Trophoblast cell (in vitro differentiated cells and primary cell): ENCODE measurements around the gene TNFRSF21.

Source experiments
- DNase-seq, 2 donors: peaks; one replicate each; pipeline ENCODE4 v3.0.0-alpha.2; 2016
- H2AFZ ChIP-seq: 2 replicates; pipeline ENCODE4 v1.6.1; 2013; ENCODE audit warnings: low read length, moderate library complexity, mild to moderate bottlenecking; ENCODE audit not compliant: insufficient read depth, poor library complexity
- H2AK5ac ChIP-seq: 2 replicates; pipeline ENCODE4 v1.6.1; 2013; ENCODE audit warnings: mild to moderate bottlenecking, low read length
- H2BK120ac ChIP-seq: 2 replicates; pipeline ENCODE4 v1.6.1; 2013; ENCODE audit warnings: low read length, mild to moderate bottlenecking, moderate library complexity; ENCODE audit not compliant: insufficient read depth, poor library complexity
- H2BK12ac ChIP-seq: 2 replicates; pipeline ENCODE4 v1.6.1; 2013; ENCODE audit warnings: mild to moderate bottlenecking, low read length, moderate library complexity
- H2BK5ac ChIP-seq: 2 replicates; pipeline ENCODE4 v1.6.1; 2013; ENCODE audit warnings: low read length, low read depth, moderate library complexity, mild to moderate bottlenecking; ENCODE audit not compliant: poor library complexity
- H3K14ac ChIP-seq: 2 replicates; pipeline ENCODE4 v1.6.1; 2013; ENCODE audit warnings: mild to moderate bottlenecking, low read length
- H3K18ac ChIP-seq: 2 replicates; pipeline ENCODE4 v1.6.1; 2013; ENCODE audit warnings: mild to moderate bottlenecking, low read length
- H3K23ac ChIP-seq: 2 replicates; pipeline ENCODE4 v1.6.1; 2013; ENCODE audit warnings: low read length
- H3K27ac ChIP-seq: 2 replicates; pipeline ENCODE4 v1.5.1; 2013; ENCODE audit warnings: low read depth, mild to moderate bottlenecking, inconsistent platforms, low read length, moderate library complexity
- H3K27me3 ChIP-seq: 2 replicates; pipeline ENCODE4 v1.6.1; 2013; ENCODE audit warnings: inconsistent platforms, mild to moderate bottlenecking, low read length, moderate library complexity; ENCODE audit not compliant: insufficient read depth
- H3K36me3 ChIP-seq, 2 experiments: 1 replicate in 1 of 2; 2 replicates in 1 of 2; pipeline ENCODE4 v1.6.1; 2013; ENCODE audit warnings: low read length in 2 of 2, mild to moderate bottlenecking in 2 of 2, moderate library complexity in 1 of 2; ENCODE audit not compliant: insufficient read depth in 2 of 2, control insufficient read depth in 1 of 2
- H3K4ac ChIP-seq: 2 replicates; pipeline ENCODE4 v1.6.1; 2013; ENCODE audit warnings: low read depth, mild to moderate bottlenecking, low read length, moderate library complexity
- H3K4me1 ChIP-seq, 2 experiments: 1 replicate in 1 of 2; 2 replicates in 1 of 2; pipeline ENCODE4 v1.6.1; 2013; ENCODE audit warnings: low read length in 2 of 2, mild to moderate bottlenecking in 2 of 2, moderate library complexity in 1 of 2; ENCODE audit not compliant: insufficient read depth in 2 of 2, control insufficient read depth in 1 of 2
- H3K4me2 ChIP-seq: 2 replicates; pipeline ENCODE4 v1.6.1; 2013; ENCODE audit warnings: inconsistent platforms, mild to moderate bottlenecking, low read length, moderate library complexity
- H3K4me3 ChIP-seq: 2 replicates; pipeline ENCODE4 v1.5.1; 2013; ENCODE audit warnings: mild to moderate bottlenecking, low read depth, low read length, inconsistent platforms
- H3K79me1 ChIP-seq: one replicate; pipeline ENCODE4 v1.6.1; 2013; ENCODE audit warnings: low read length
- H3K79me2 ChIP-seq: 2 replicates; pipeline ENCODE4 v1.6.1; 2013; ENCODE audit warnings: low read length, mild to moderate bottlenecking; ENCODE audit not compliant: control insufficient read depth, insufficient read depth, poor library complexity
- H3K9ac ChIP-seq: 2 replicates; pipeline ENCODE4 v1.6.1; 2013; ENCODE audit warnings: mild to moderate bottlenecking, low read length
- H3K9me3 ChIP-seq: 2 replicates; pipeline ENCODE4 v1.6.1; 2013; ENCODE audit warnings: low read depth, mild to moderate bottlenecking, control low read depth, inconsistent platforms, low read length; ENCODE audit not compliant: insufficient read depth
- H4K12ac ChIP-seq: 2 replicates; pipeline ENCODE4 v1.6.1; 2013; ENCODE audit warnings: low read depth, mild to moderate bottlenecking, low read length, moderate library complexity
- H4K8ac ChIP-seq: 2 replicates; pipeline ENCODE4 v1.6.1; 2013; ENCODE audit warnings: low read depth, mild to moderate bottlenecking, low read length, moderate library complexity
- H4K91ac ChIP-seq: one replicate; pipeline ENCODE4 v1.6.1; 2013; ENCODE audit warnings: low read depth, mild to moderate bottlenecking, low read length, moderate library complexity
- WGBS: extraction: QIAGEN DNeasy Blood & Tissue Kit; methylation state at CpG from one replicate; pipeline ENCODE4 v1.1.7; 2013; ENCODE audit warnings: missing lambda C conversion rate; ENCODE audit not compliant: insufficient read length, insufficient coverage; ENCODE audit errors: extremely low coverage; 5-methylcytosine and 5-hydroxymethylcytosine counted together

Gene TNFRSF21

DNA sequence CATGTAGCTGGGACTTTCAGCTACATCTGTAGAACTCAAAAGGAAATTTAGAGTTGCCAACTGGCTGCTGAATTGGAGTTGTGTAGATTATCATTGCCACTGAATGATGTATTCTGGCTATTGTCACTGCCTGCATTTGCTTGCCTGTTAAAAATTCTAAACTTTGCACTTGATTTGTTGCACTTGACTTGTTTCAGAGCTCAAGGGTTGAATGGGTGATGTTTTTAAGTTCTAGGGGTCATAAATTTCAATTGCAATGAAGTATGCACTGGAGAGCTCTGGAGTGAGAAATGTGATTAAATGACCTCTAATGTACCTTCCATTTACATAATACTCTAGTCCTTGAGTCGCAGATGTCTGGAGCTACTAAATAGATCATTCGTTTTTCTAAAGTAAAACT lies 102.4 kb downstream of the TNFRSF21 start:
- Histone ChIP-seq H3K4me1 (peaks cover 8 to 11% of the 10 kb centered on the region in 2 experiments), H3K36me3 (no peaks in the 10 kb centered on the region), H4K12ac (no peak overlapping the region), H3K4me3 (no peak overlapping the region), H3K27ac (no peak overlapping the region), H3K23ac (no peak overlapping the region), H2AK5ac (no peak overlapping the region), H4K91ac (no peak overlapping the region), H3K4me2 (no peak overlapping the region), H2BK120ac (no peak overlapping the region), H2BK5ac (no peak overlapping the region), H4K8ac (no peak overlapping the region), H2AFZ (no peak overlapping the region), H3K14ac (no peak overlapping the region), H3K9me3 (no peaks in the 10 kb centered on the region), H3K4ac (no peak overlapping the region), H3K79me1 (peaks cover 6% of the 10 kb centered on the region), H3K9ac (no peak overlapping the region), H3K18ac (no peak overlapping the region), H3K27me3 (no peaks in the 10 kb centered on the region), H3K79me2 (no peaks in the 10 kb centered on the region), H2BK12ac (no peak overlapping the region)
- WGBS = no CpG with 5 or more reads among the region's 2 CpGs
- DNase-seq = no peak

GRCh38 chr6:47206626-47207025 lies 103.1 kb downstream of the TNFRSF21 start:
- Histone ChIP-seq H2BK12ac (no peak overlapping the region), H3K79me2 (no peaks in the 10 kb centered on the region), H2AFZ (no peak overlapping the region), H3K4me2 (no peak overlapping the region), H3K79me1 (peaks cover 6% of the 10 kb centered on the region), H3K36me3 (no peaks in the 10 kb centered on the region), H3K27me3 (no peaks in the 10 kb centered on the region), H3K4ac (no peak overlapping the region), H2AK5ac (no peak overlapping the region), H4K12ac (no peak overlapping the region), H4K8ac (no peak overlapping the region), H3K27ac (no peak overlapping the region), H3K9me3 (no peaks in the 10 kb centered on the region), H3K4me3 (no peak overlapping the region), H2BK5ac (no peak overlapping the region), H3K23ac (no peak overlapping the region), H3K14ac (no peak overlapping the region), H3K9ac (no peak overlapping the region), H3K18ac (no peak overlapping the region), H2BK120ac (no peak overlapping the region), H4K91ac (no peak overlapping the region), H3K4me1 (peaks cover 8 to 11% of the 10 kb centered on the region in 2 experiments)
- peak in 1 of 2 donors; percentile 24 for DNase-seq

- Histone ChIP-seq H3K4me3 (no peak overlapping the region), H3K9ac (no peak overlapping the region), H2AFZ (no peak overlapping the region), H4K91ac (peak overlapping the region; percentile 46), H3K4ac (no peak overlapping the region), H3K9me3 (no peaks in the 10 kb centered on the region), H3K14ac (no peak overlapping the region), H3K23ac (no peak overlapping the region), H3K79me2 (no peaks in the 10 kb centered on the region), H3K4me2 (no peak overlapping the region), H3K4me1 (peaks cover 3% of the 10 kb centered on the region in 2 experiments), H3K79me1 (no peaks in the 10 kb centered on the region), H4K8ac (no peak overlapping the region), H2BK5ac (no peak overlapping the region), H3K36me3 (no peaks in the 10 kb centered on the region), H3K27ac (no peak overlapping the region), H3K18ac (no peak overlapping the region), H2AK5ac (no peak overlapping the region), H2BK120ac (peak overlapping the region; percentile 26), H4K12ac (no peak overlapping the region), H2BK12ac (no peak overlapping the region), H3K27me3 (no peaks in the 10 kb centered on the region)
- WGBS = no CpG with 5 or more reads among the region's 2 CpGs
- peak; percentile 71 to 80 for DNase-seq
Observed at GRCh38 chr6:47203938-47204611, 105.6 kb downstream of the TNFRSF21 start.

DNA sequence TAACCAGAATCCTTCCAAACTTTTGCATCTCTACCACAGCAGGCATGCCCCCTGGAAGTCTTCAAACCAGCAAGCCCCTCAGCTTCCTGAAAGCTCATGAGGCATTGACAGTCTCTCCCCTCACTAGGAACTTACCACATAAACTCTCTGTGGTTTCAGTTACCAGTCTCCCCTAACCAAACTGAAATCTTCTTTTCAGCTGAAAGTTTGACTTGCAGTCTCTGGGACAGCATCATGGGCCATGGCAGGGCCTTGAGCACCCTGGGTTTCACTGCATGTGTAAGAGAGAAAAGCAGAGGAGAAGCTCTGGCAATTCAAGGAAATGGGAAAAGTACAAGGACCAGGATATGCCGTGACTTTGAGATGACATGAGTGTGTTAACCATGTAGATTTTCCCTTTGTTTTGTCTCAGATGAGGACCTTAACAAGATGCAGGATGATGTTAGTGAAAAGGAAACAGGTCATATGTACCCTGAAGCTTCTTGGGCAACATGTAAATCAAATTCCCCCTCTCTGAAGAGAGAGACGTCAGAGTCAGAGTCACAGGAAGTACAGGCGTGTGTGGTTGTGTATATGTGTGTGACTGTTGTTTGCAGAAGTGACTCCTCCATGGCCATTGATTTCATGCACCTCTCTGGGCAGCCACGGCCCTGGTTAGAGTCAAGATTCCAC lies 106.3 kb downstream of the TNFRSF21 start:
- Histone ChIP-seq H2AK5ac (no peak overlapping the region), H3K9ac (no peak overlapping the region), H3K4me1 (peaks cover 3% of the 10 kb centered on the region in 2 experiments), H3K9me3 (no peaks in the 10 kb centered on the region), H2BK5ac (no peak overlapping the region), H3K27ac (no peak overlapping the region), H3K4ac (no peak overlapping the region), H2AFZ (no peak overlapping the region), H3K79me1 (peaks cover under 1% of the 10 kb centered on the region), H3K36me3 (no peaks in the 10 kb centered on the region), H3K4me2 (no peak overlapping the region), H3K18ac (no peak overlapping the region), H3K14ac (no peak overlapping the region), H3K23ac (no peak overlapping the region), H3K79me2 (no peaks in the 10 kb centered on the region), H3K27me3 (no peaks in the 10 kb centered on the region), H3K4me3 (no peak overlapping the region), H2BK120ac (peak overlapping the region; percentile 26), H4K12ac (no peak overlapping the region), H2BK12ac (no peak overlapping the region), H4K91ac (peak overlapping the region; percentile 46), H4K8ac (no peak overlapping the region)
- DNase-seq = no peak
- no CpG with 5 or more reads among the region's 4 CpGs for WGBS
